Activated CD4-positive, alpha-beta memory T cell treated with anti-CD3 and anti-CD28 coated beads for 36 hours (primary cell): Measurements from ENCODE around the gene VIL1. TPM values are rescaled to one million over a fixed set of nuclear protein-coding genes. Genes with fewer than 3 reads are reported as not detected.

Experiments
- CTCF ChIA-PET: fragments of 350-600 bp; sonication (Branson Sonifier 250); formaldehyde crosslinking; loops from one replicate; lab custom pipeline; 2021; ENCODE audit warnings: antibody characterized with exemption, inconsistent platforms; lab: Charles Lee
- POLR2A ChIA-PET: fragments of 350-600 bp; sonication (Branson Sonifier 250); formaldehyde crosslinking; loops from one replicate; lab custom pipeline; 2021; ENCODE audit warnings: antibody characterized with exemption; lab: Charles Lee
- DNase-seq: peaks from one replicate; pipeline ENCODE4 v3.0.0-alpha.2; 2020
- H3K27ac Mint-ChIP-seq: one replicate; pipeline ENCODE4 v1.8.0; 2021; ENCODE audit warnings: mixed read lengths
- H3K27me3 Mint-ChIP-seq: one replicate; pipeline ENCODE4 v1.8.0; 2021; ENCODE audit warnings: mixed read lengths
- H3K36me3 Mint-ChIP-seq: one replicate; pipeline ENCODE4 v1.8.0; 2021; ENCODE audit warnings: mixed read lengths
- H3K4me1 Mint-ChIP-seq: one replicate; pipeline ENCODE4 v1.8.0; 2021; ENCODE audit warnings: low read depth, mixed read lengths
- H3K4me3 Mint-ChIP-seq: one replicate; pipeline ENCODE4 v1.8.0; 2021; ENCODE audit warnings: mild to moderate bottlenecking, mixed read lengths
- H3K9me3 Mint-ChIP-seq: one replicate; pipeline ENCODE4 v1.8.0; 2021; ENCODE audit warnings: mixed read lengths
- intact Hi-C: fragments of 100-400 bp; cut with micrococcal nuclease; formaldehyde crosslinking; loops from one replicate; pipeline ENCODE4 v1.15.1; 2023
- total RNA-seq, 2 experiments: library from RNA; stranded (reverse); gene quantifications; one replicate each; pipeline ENCODE4 v1.2.3, GENCODE V29; 2021

Gene VIL1
- total RNA-seq, 2 experiments from 2014 or later, result not detected

- H3K9me3 Mint-ChIP-seq, result no peaks in the 10 kb centered on the region
- H3K4me3 Mint-ChIP-seq, result no peak overlapping the region
- H3K4me1 Mint-ChIP-seq, result no peaks in the 10 kb centered on the region
- peaks cover 2% of the 10 kb centered on the region for H3K27me3 Mint-ChIP-seq
- ChIA-PET CTCF (interaction anchor here (1.8 kb wide), 1 partner anchor 88 kb away, joined by 3 read pairs; no protein-coding TSS in a partner anchor), POLR2A (no interaction called here)
- DNase-seq, result no peak
- intact Hi-C loops, result no loop called here
- H3K36me3 Mint-ChIP-seq, result no peaks in the 10 kb centered on the region
- no peak overlapping the region for H3K27ac Mint-ChIP-seq
These were observed 32.2 kb upstream of the VIL1 start for GRCh38 chr2:218386505-218387368.

DNA sequence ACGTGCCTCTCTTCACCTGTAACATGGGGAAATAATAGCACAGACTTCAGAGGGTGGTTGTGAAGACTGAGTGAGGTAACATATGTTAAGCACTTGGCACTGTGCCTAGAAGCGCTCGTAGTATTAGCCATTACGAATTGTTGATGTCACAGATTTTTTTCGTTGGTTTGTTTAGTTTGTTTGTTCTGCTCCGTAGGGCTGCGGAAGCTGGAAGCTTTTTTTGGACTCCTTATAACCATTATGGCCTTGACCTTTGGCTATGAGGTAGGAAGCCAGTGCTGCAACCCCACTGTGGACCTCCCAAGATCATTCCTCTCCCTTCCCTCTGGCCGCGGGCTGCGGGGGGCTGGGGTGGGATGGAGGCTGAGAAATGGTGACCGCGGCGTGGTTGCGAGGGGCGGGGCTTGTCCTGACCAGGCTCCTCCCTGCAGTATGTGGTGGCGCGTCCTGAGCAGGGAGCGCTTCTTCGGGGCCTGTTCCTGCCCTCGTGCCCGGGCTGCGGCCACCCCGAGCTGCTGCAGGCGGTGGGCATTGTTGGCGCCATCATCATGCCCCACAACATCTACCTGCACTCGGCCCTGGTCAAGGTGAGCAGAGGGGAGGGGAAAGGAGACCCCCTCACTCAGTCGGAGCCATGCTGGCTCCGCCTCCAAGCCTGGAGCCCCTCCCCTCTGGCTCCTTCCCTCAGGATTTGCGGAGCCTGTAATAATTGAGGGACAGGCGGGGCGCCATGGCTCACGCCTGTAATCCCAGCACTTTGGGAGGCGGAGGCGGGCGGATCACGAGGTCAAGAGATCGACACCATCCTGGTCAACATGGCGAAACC lies 31.3 kb upstream of the VIL1 start:
- Mint-ChIP-seq H3K9me3 (no peaks in the 10 kb centered on the region), H3K27me3 (peaks cover 2% of the 10 kb centered on the region), H3K4me1 (no peaks in the 10 kb centered on the region), H3K36me3 (no peaks in the 10 kb centered on the region), H3K27ac (no peak overlapping the region), H3K4me3 (peak overlapping the region; percentile 39)
- no peak for DNase-seq
- ChIA-PET CTCF (interaction anchor here (1.8 kb wide), 1 partner anchor 89 kb away, joined by 3 read pairs; no protein-coding TSS in a partner anchor), POLR2A (no interaction called here)
- intact Hi-C loops, result no loop called here

DNA sequence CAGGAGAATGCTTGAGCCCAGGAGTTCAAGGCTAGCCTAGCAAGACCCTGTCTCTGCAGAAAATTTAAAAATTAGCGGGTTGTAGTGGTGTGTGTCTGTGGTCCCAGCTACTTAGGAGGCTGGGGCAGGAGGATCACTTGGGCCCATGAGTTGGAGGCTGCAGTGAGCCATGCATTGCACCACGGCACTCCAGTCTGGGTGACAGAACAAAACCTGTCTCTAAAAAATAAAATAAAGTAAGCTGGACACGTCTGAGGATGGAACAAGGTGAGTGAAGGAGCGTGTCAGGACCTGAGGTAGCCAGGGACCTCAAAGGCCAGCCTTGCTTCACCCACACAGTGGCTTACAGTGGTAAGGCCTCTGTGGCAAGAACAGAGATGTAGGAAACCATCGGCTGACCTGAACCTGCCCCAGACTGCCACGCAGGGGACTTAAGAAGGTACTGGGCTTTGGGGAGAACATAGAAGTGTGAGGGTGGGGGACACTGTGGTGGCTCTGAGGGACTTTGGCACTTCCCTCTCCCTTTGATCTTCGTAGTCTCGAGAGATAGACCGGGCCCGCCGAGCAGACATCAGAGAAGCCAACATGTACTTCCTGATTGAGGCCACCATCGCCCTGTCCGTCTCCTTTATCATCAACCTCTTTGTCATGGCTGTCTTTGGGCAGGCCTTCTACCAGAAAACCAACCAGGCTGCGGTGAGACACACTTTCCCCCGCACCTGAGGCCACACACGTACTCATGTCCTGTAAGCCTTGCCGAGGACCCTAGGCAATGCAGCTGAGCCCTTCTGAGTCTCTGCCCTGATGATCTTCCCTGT lies 29.4 kb upstream of the VIL1 start:
- H3K27ac Mint-ChIP-seq, result no peak overlapping the region
- CTCF ChIA-PET, result no interaction called here
- H3K4me3 Mint-ChIP-seq, result no peak overlapping the region
- peaks cover 2% of the 10 kb centered on the region for H3K27me3 Mint-ChIP-seq
- peaks cover 7% of the 10 kb centered on the region for H3K4me1 Mint-ChIP-seq
- POLR2A ChIA-PET, result no interaction called here
- DNase-seq, result no peak
- H3K9me3 Mint-ChIP-seq, result no peaks in the 10 kb centered on the region
- intact Hi-C loops, result no loop called here
- no peaks in the 10 kb centered on the region for H3K36me3 Mint-ChIP-seq

DNA sequence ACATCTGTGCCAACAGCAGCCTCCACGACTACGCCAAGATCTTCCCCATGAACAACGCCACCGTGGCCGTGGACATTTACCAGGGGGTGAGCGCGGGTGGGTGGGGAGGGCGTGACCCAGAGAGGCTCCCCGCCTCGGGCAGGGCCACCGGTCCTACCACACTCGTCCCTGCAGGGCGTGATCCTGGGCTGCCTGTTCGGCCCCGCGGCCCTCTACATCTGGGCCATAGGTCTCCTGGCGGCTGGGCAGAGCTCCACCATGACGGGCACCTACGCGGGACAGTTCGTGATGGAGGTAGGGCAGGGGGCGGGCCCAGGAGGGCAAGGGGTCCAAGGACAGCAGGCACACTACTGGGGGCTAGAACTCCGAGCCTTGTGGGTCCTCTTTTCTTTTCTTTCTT lies 27.7 kb upstream of the VIL1 start:
- DNase-seq, result no peak
- Mint-ChIP-seq H3K27ac (no peak overlapping the region), H3K4me1 (peaks cover 15% of the 10 kb centered on the region), H3K9me3 (no peaks in the 10 kb centered on the region), H3K27me3 (peaks cover 2% of the 10 kb centered on the region), H3K36me3 (no peaks in the 10 kb centered on the region), H3K4me3 (no peak overlapping the region)
- POLR2A ChIA-PET, result no interaction called here
- CTCF ChIA-PET, result no interaction called here
- intact Hi-C loops, result no loop called here

DNA sequence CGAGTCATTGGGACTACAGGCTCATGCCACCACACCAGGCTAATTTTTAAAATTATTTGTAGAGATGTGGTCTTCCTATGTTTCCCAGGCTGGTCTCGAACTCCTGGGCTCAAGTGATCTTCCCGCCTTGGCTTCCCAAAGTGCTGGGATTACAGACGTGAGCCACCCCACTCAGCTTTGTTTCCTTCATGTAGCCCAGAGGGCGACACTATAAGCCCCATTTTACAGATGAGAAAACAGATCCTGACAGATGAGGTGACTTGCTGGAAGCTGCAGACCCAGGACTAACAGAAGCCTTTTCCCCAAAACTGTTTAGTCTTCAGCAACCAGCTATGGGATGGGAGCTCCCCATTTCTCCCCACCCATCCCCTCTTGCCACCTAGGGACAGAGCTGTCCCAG lies 26.5 kb upstream of the VIL1 start:
- no peaks in the 10 kb centered on the region for H3K27me3 Mint-ChIP-seq
- ChIA-PET CTCF (interaction anchor here (1.2 to 2.0 kb wide), 2 partner anchors 90 to 116 kb away, joined by 5 to 10 read pairs; no protein-coding TSS in a partner anchor), POLR2A (interaction anchor here (0.6 kb wide), 1 partner anchor 1194 kb away, joined by 3 read pairs; no protein-coding TSS in a partner anchor)
- no peak overlapping the region for H3K4me3 Mint-ChIP-seq
- peaks cover 26% of the 10 kb centered on the region for H3K4me1 Mint-ChIP-seq
- H3K27ac Mint-ChIP-seq, result no peak overlapping the region
- intact Hi-C loops, result no loop called here
- H3K9me3 Mint-ChIP-seq, result no peaks in the 10 kb centered on the region
- no peaks in the 10 kb centered on the region for H3K36me3 Mint-ChIP-seq
- DNase-seq, result no peak

DNA sequence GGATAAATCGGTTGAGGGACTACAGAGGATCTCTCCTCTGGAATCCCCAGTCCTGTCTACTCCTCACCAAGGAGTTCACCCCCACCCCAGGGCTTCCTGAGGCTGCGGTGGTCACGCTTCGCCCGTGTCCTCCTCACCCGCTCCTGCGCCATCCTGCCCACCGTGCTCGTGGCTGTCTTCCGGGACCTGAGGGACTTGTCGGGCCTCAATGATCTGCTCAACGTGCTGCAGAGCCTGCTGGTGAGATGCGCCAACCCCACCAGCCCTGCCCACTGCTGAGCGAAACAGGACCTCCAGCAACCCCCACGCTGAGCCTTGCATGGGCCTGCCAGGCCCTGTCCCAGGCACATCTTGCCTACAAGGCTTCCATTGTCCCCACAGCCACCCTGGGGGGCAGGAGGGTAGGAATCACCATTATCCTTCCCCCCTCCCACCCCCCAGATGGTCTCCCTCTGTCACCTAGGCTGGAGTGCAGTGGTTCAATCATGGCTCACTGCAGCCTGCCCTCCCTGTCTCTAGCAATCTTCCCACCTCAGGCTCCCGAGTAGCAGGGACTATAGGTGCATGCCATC lies 25.9 kb upstream of the VIL1 start:
- intact Hi-C loops, result no loop called here
- POLR2A ChIA-PET, result interaction anchor here (0.6 kb wide), 1 partner anchor 1194 kb away, joined by 3 read pairs; no protein-coding TSS in a partner anchor

DNA sequence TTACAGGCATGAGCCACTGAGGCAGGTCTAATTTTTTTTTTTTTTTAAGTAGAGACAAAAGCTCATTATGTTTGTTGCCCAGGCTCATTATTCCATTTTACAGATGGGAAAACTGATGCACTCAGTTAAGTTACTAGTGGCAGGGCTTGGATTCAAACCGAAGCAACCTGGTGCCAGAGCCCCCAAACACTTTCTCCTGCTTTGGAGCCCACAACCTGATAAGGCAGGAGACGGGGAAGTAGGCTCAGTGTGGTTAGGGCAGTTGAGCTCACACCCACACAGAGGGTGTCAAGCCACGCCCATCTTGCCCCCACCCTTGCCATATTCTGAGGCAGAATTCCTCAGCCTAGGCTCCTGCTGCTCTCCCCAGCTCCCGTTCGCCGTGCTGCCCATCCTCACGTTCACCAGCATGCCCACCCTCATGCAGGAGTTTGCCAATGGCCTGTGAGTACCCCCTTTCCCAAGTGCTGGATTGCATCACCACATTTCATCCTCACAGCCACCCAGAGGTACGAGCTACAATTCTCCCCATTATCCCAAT lies 25.1 kb upstream of the VIL1 start:
- H3K9me3 Mint-ChIP-seq, result no peaks in the 10 kb centered on the region
- POLR2A ChIA-PET, result no interaction called here
- CTCF ChIA-PET, result interaction anchor here (0.6 to 2.0 kb wide), 5 partner anchors 11 to 1976 kb away, joined by 3 to 10 read pairs (median 4); no protein-coding TSS in a partner anchor
- no peak overlapping the region for H3K27ac Mint-ChIP-seq
- no peak overlapping the region for H3K4me3 Mint-ChIP-seq
- peaks cover 32% of the 10 kb centered on the region for H3K4me1 Mint-ChIP-seq
- no peak for DNase-seq
- no peaks in the 10 kb centered on the region for H3K36me3 Mint-ChIP-seq
- intact Hi-C loops, result no loop called here
- no peaks in the 10 kb centered on the region for H3K27me3 Mint-ChIP-seq

More for the DNA sequence above, 25.9 kb upstream of the VIL1 start:
- Mint-ChIP-seq H3K4me1 (peaks cover 32% of the 10 kb centered on the region), H3K4me3 (no peak overlapping the region), H3K27ac (no peak overlapping the region), H3K27me3 (no peaks in the 10 kb centered on the region), H3K9me3 (no peaks in the 10 kb centered on the region), H3K36me3 (no peaks in the 10 kb centered on the region)
- DNase-seq, result no peak
- CTCF ChIA-PET, result interaction anchor here (0.6 to 2.0 kb wide), 4 partner anchors 12 to 1975 kb away, joined by 3 to 10 read pairs (median 4); no protein-coding TSS in a partner anchor

DNA sequence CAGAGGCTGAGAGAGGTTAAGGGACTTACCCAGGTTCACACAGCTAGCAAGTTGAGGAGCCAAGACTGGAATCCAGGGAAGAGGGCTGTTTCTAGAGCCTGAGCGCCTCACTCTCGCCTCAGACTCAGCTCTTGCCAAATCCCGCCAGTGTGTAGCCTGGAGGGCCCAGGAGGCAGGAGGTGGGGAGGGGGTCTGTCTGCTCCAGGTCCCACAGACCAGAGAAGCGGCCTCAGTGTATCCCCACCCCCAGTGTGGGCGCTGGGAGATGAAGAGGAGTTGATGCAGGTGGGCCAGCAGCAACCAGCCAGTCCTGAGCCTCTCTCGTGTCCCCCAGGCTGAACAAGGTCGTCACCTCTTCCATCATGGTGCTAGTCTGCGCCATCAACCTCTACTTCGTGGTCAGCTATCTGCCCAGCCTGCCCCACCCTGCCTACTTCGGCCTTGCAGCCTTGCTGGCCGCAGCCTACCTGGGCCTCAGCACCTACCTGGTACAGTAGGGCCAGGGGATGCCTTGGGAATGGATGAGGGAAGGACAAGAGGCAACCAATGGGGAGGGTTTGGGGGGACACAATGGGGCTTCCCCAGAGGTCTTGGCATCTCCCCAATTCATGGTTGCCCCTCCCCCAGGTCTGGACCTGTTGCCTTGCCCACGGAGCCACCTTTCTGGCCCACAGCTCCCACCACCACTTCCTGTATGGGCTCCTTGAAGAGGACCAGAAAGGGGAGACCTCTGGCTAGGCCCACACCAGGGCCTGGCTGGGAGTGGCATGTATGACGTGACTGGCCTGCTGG lies 24.4 kb upstream of the VIL1 start:
- Mint-ChIP-seq H3K27me3 (no peaks in the 10 kb centered on the region), H3K9me3 (no peaks in the 10 kb centered on the region), H3K4me1 (peaks cover 32% of the 10 kb centered on the region), H3K36me3 (no peaks in the 10 kb centered on the region), H3K27ac (no peak overlapping the region), H3K4me3 (no peak overlapping the region)
- DNase-seq, result no peak
- CTCF ChIA-PET, result interaction anchor here (1.1 to 2.0 kb wide), 3 partner anchors 92 to 99 kb away, joined by 3 to 10 read pairs (median 4); no protein-coding TSS in a partner anchor
- intact Hi-C loops, result loop anchor here (5.0 kb wide), 2 partner anchors 278 to 853 kb away; partner anchors contain the start of genes GLB1L, RNF25, STK16 and STK36
- POLR2A ChIA-PET, result no interaction called here

DNA sequence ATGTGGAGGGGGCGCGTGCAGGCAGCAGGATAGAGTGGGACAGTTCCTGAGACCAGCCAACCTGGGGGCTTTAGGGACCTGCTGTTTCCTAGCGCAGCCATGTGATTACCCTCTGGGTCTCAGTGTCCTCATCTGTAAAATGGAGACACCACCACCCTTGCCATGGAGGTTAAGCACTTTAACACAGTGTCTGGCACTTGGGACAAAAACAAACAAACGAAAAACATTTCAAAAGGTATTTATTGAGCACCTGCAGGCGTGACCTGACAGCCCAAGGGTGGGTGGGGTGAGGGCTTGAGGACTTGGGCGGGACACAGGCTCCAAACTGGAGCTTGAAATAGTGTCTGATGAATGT lies 23.9 kb upstream of the VIL1 start:
- Mint-ChIP-seq H3K36me3 (no peaks in the 10 kb centered on the region), H3K9me3 (no peaks in the 10 kb centered on the region), H3K4me3 (no peak overlapping the region), H3K27me3 (no peaks in the 10 kb centered on the region), H3K4me1 (peaks cover 32% of the 10 kb centered on the region), H3K27ac (peak overlapping the region; percentile 33)
- POLR2A ChIA-PET, result no interaction called here
- intact Hi-C loops, result loop anchor here (5.0 kb wide), 2 partner anchors 277 to 852 kb away; partner anchors contain the start of genes GLB1L, RNF25, STK16 and STK36
- CTCF ChIA-PET, result interaction anchor here (0.6 to 1.2 kb wide), 2 partner anchors 93 to 122 kb away, joined by 4 to 7 read pairs; no protein-coding TSS in a partner anchor
- no peak for DNase-seq

GRCh38 chr2:218395456-218395825 lies 23.5 kb upstream of the VIL1 start:
- peaks cover 1% of the 10 kb centered on the region for H3K36me3 Mint-ChIP-seq
- intact Hi-C loops, result loop anchor here (5.0 kb wide), 2 partner anchors 277 to 852 kb away; partner anchors contain the start of genes GLB1L, RNF25, STK16 and STK36
- H3K27ac Mint-ChIP-seq, result peak overlapping the region; percentile 85
- no peak for DNase-seq
- H3K4me1 Mint-ChIP-seq, result peaks cover 32% of the 10 kb centered on the region
- H3K27me3 Mint-ChIP-seq, result no peaks in the 10 kb centered on the region
- H3K9me3 Mint-ChIP-seq, result no peaks in the 10 kb centered on the region
- H3K4me3 Mint-ChIP-seq, result peak overlapping the region; percentile 75
- ChIA-PET CTCF (interaction anchor here (0.6 to 1.2 kb wide), 5 partner anchors 80 to 122 kb away, joined by 3 to 10 read pairs (median 7); no protein-coding TSS in a partner anchor), POLR2A (no interaction called here)
